BLaER1 treated with 17β-estradiol and CSF1 and Interleukin-3, amounts not matched to agents 10 nM and 100 nM (cell line): Measurements from ENCODE around the gene RPS6KA2.
A peak's percentile ranks its signal among the peaks of the same experiment; 100 is the strongest.

Experiments
- H3K27ac ChIP-seq, 11 experiments: shearing (Covaris generic); formaldehyde crosslinking; 2 replicates each; pipeline ENCODE4 v1.8.1; 2022
- H3K27me3 ChIP-seq, 11 experiments: shearing (Covaris generic); formaldehyde crosslinking; 2 replicates each; pipeline ENCODE4 v1.8.1; 2022
- H3K36me3 ChIP-seq, 11 experiments: shearing (Covaris generic); formaldehyde crosslinking; 2 replicates each; pipeline ENCODE4 v1.8.1; 2022
- H3K4me1 ChIP-seq, 10 experiments: shearing (Covaris generic); formaldehyde crosslinking; 2 replicates each; pipeline ENCODE4 v1.8.1; 2022
- H3K4me2 ChIP-seq, 11 experiments: shearing (Covaris generic); formaldehyde crosslinking; 2 replicates each; pipeline ENCODE4 v1.8.1; 2022
- H3K4me3 ChIP-seq, 10 experiments: shearing (Covaris generic); formaldehyde crosslinking; 2 replicates each; pipeline ENCODE4 v1.8.1; 2022
- H3K9ac ChIP-seq, 11 experiments: shearing (Covaris generic); formaldehyde crosslinking; 2 replicates each; pipeline ENCODE4 v1.8.1; 2022
- H3K9me3 ChIP-seq, 11 experiments: shearing (Covaris generic); formaldehyde crosslinking; replicated peaks in 1 of 11; 2 replicates each; pipeline ENCODE4 v1.8.1; 2022
- H4K20me1 ChIP-seq, 11 experiments: shearing (Covaris generic); formaldehyde crosslinking; 2 replicates each; pipeline ENCODE4 v1.8.1; 2022
- Cebpa-rat ChIP-seq, 11 experiments: shearing (Covaris generic); IDR thresholded peaks; 2 replicates each; pipeline ENCODE4 v1.8.1; 2022

The RPS6KA2 gene

GRCh38 chr6:166563200-166563599, 63.9 kb downstream of the RPS6KA2 start:
- Histone ChIP-seq H3K27me3 (no peaks in the 10 kb centered on the region), H3K27ac (no peak overlapping the region)

GRCh38 chr6:166562726-166563125, 64.3 kb downstream of the RPS6KA2 start:
- peak overlapping the region in 9 of 11 experiments; percentile 43 to 60 (median 51); a peak in 9 of 22 replicates for H3K4me2 ChIP-seq
- peaks cover 0 to 24% (median 6%) of the 10 kb centered on the region in 11 experiments; a peak in 10 of 22 replicates for H3K9me3 ChIP-seq
- no peak for TF ChIP-seq Cebpa-rat (IDR thresholded peaks at IDR 0.05)
- H3K36me3 ChIP-seq: peaks cover 0 to 4% (median 0%) of the 10 kb centered on the region in 11 experiments; a peak in 3 of 22 replicates
- no peak overlapping the region for H3K9ac ChIP-seq
- no peak overlapping the region for H3K4me3 ChIP-seq
- no peak overlapping the region for H3K27ac ChIP-seq
- H4K20me1 ChIP-seq: peaks cover 0 to 7% (median 0%) of the 10 kb centered on the region in 11 experiments; a peak in 4 of 22 replicates
- no peaks in the 10 kb centered on the region for H3K27me3 ChIP-seq
- peaks cover 0 to 16% (median 14%) of the 10 kb centered on the region in 10 experiments; a peak in 15 of 20 replicates for H3K4me1 ChIP-seq

More at GRCh38 chr6:166563200-166563599, 63.9 kb downstream of the RPS6KA2 start:
- Histone ChIP-seq H3K36me3 (peaks cover 0 to 4% (median 0%) of the 10 kb centered on the region in 11 experiments; a peak in 3 of 22 replicates), H3K9ac (no peak overlapping the region), H3K9me3 (peaks cover 0 to 24% (median 6%) of the 10 kb centered on the region in 11 experiments; a peak in 10 of 22 replicates), H4K20me1 (peaks cover 0 to 7% (median 0%) of the 10 kb centered on the region in 11 experiments; a peak in 4 of 22 replicates), H3K4me2 (peak overlapping the region in 9 of 11 experiments; percentile 43 to 60 (median 51); a peak in 14 of 22 replicates), H3K4me1 (peaks cover 0 to 16% (median 14%) of the 10 kb centered on the region in 10 experiments; a peak in 14 of 20 replicates), H3K4me3 (no peak overlapping the region)
- TF ChIP-seq Cebpa-rat (IDR thresholded peaks at IDR 0.05): no peak

GRCh38 chr6:166561771-166562359, 65.2 kb downstream of the RPS6KA2 start:
- Histone ChIP-seq H3K4me3 (no peak overlapping the region), H3K9ac (no peak overlapping the region), H3K27ac (no peak overlapping the region), H3K4me2 (no peak overlapping the region), H3K36me3 (peaks cover 0 to 4% (median 0%) of the 10 kb centered on the region in 11 experiments; a peak in 3 of 22 replicates), H3K4me1 (peaks cover 5 to 20% (median 17%) of the 10 kb centered on the region in 10 experiments), H3K9me3 (peaks cover 0 to 24% (median 6%) of the 10 kb centered on the region in 11 experiments; a peak in 10 of 22 replicates), H3K27me3 (no peaks in the 10 kb centered on the region), H4K20me1 (peaks cover 0 to 7% (median 0%) of the 10 kb centered on the region in 11 experiments; a peak in 4 of 22 replicates)
- TF ChIP-seq Cebpa-rat (IDR thresholded peaks at IDR 0.05): no peak

GRCh38 chr6:166560222-166560621, 66.8 kb downstream of the RPS6KA2 start:
- H3K4me1 ChIP-seq: peaks cover 8 to 23% (median 20%) of the 10 kb centered on the region in 10 experiments
- TF ChIP-seq Cebpa-rat (IDR thresholded peaks at IDR 0.05): no peak
- H3K9me3 ChIP-seq: peaks cover 0 to 24% (median 6%) of the 10 kb centered on the region in 11 experiments; a peak in 10 of 22 replicates

GRCh38 chr6:166559662-166560061, 67.4 kb downstream of the RPS6KA2 start:
- Histone ChIP-seq H3K4me2 (no peak overlapping the region), H3K27me3 (no peaks in the 10 kb centered on the region)

More at GRCh38 chr6:166560222-166560621, 66.8 kb downstream of the RPS6KA2 start:
- no peak overlapping the region for H3K9ac ChIP-seq
- H3K4me3 ChIP-seq: no peak overlapping the region
- H4K20me1 ChIP-seq: peaks cover 0 to 15% (median 0%) of the 10 kb centered on the region in 11 experiments; a peak in 3 of 22 replicates
- H3K36me3 ChIP-seq: peaks cover 0 to 4% (median 0%) of the 10 kb centered on the region in 11 experiments; a peak in 3 of 22 replicates
- no peaks in the 10 kb centered on the region for H3K27me3 ChIP-seq
- H3K4me2 ChIP-seq: no peak overlapping the region
- H3K27ac ChIP-seq: no peak overlapping the region

GRCh38 chr6:166559211-166559610, 67.8 kb downstream of the RPS6KA2 start:
- Histone ChIP-seq H3K27me3 (no peaks in the 10 kb centered on the region), H3K9ac (no peak overlapping the region)

More at GRCh38 chr6:166559662-166560061, 67.4 kb downstream of the RPS6KA2 start:
- no peak for TF ChIP-seq Cebpa-rat (IDR thresholded peaks at IDR 0.05)
- Histone ChIP-seq H4K20me1 (peaks cover 0 to 10% (median 0%) of the 10 kb centered on the region in 11 experiments; a peak in 3 of 22 replicates), H3K4me1 (peaks cover 8 to 23% (median 20%) of the 10 kb centered on the region in 10 experiments), H3K9me3 (peaks cover 0 to 24% (median 6%) of the 10 kb centered on the region in 11 experiments; a peak in 10 of 22 replicates), H3K36me3 (peaks cover 0 to 4% (median 0%) of the 10 kb centered on the region in 11 experiments; a peak in 2 of 22 replicates), H3K4me3 (no peak overlapping the region), H3K9ac (no peak overlapping the region), H3K27ac (no peak overlapping the region)

GRCh38 chr6:166558156-166559005, 68.7 kb downstream of the RPS6KA2 start:
- Histone ChIP-seq H3K4me3 (no peak overlapping the region), H3K4me2 (no peak overlapping the region), H3K9me3 (peaks cover 0 to 24% (median 6%) of the 10 kb centered on the region in 11 experiments; a peak in 10 of 22 replicates), H3K36me3 (peaks cover 0 to 4% (median 0%) of the 10 kb centered on the region in 11 experiments; a peak in 1 of 22 replicates), H3K4me1 (peaks cover 5 to 16% (median 11%) of the 10 kb centered on the region in 10 experiments), H3K27me3 (no peaks in the 10 kb centered on the region), H3K9ac (no peak overlapping the region), H4K20me1 (peaks cover 0 to 11% (median 0%) of the 10 kb centered on the region in 11 experiments; a peak in 2 of 22 replicates), H3K27ac (no peak overlapping the region)
- TF ChIP-seq Cebpa-rat (IDR thresholded peaks at IDR 0.05): no peak

More at GRCh38 chr6:166559211-166559610, 67.8 kb downstream of the RPS6KA2 start:
- Histone ChIP-seq H3K9me3 (peaks cover 0 to 24% (median 6%) of the 10 kb centered on the region in 11 experiments; a peak in 10 of 22 replicates), H4K20me1 (peaks cover 0 to 14% (median 0%) of the 10 kb centered on the region in 11 experiments; a peak in 2 of 22 replicates), H3K4me2 (no peak overlapping the region), H3K4me1 (peaks cover 8 to 22% (median 19%) of the 10 kb centered on the region in 10 experiments), H3K4me3 (no peak overlapping the region), H3K27ac (no peak overlapping the region), H3K36me3 (peaks cover 0 to 4% (median 0%) of the 10 kb centered on the region in 11 experiments; a peak in 1 of 22 replicates)
- no peak for TF ChIP-seq Cebpa-rat (IDR thresholded peaks at IDR 0.05)

GRCh38 chr6:166556863-166557322, 70.2 kb downstream of the RPS6KA2 start:
- Histone ChIP-seq H3K4me1 (peaks cover 8 to 23% (median 20%) of the 10 kb centered on the region in 10 experiments), H3K9ac (no peak overlapping the region), H3K4me2 (peak overlapping the region in 10 of 11 experiments; percentile 8 to 73 (median 36); a peak in 15 of 22 replicates), H3K36me3 (no peaks in the 10 kb centered on the region; a peak in 1 of 22 replicates), H4K20me1 (peaks cover 0 to 15% (median 0%) of the 10 kb centered on the region in 11 experiments; a peak in 2 of 22 replicates), H3K9me3 (peaks cover 0 to 24% (median 6%) of the 10 kb centered on the region in 11 experiments; a peak in 10 of 22 replicates), H3K27me3 (no peaks in the 10 kb centered on the region), H3K27ac (0 out of 22 replicates have a peak overlapping the region, but pooled peaks of 1 of the 11 experiments have one; percentile 9), H3K4me3 (no peak overlapping the region)
- no peak for TF ChIP-seq Cebpa-rat (IDR thresholded peaks at IDR 0.05)
